ACHN (cell line): ENCODE data around the gene TMEM181.
"Not testable (repeated sequence)": the region's sequence is repeated elsewhere in the genome, so short reads cannot be mapped to it uniquely, and the experiment has no call there.

Experiments
- DNase-seq: peaks from one replicate; pipeline ENCODE4 v3.0.0-alpha.2; 2015
- in situ Hi-C: cut with HindIII; loops from 2 replicates; pipeline ENCODE4 v1.10.0; 2017; ENCODE audit warnings: low sequenced_read_pairs, low pct_ligation_motif_present, low pct_unique_long_range_greater_than_20kb

TMEM181 gene

GRCh38 chr6:158584236-158584651, 24.4 kb downstream of the TMEM181 start:
- no peak for DNase-seq
- in situ Hi-C loops, result no loop called here

- DNase-seq, result no peak
Measured at GRCh38 chr6:158586652-158587051, 26.8 kb downstream of the TMEM181 start.

GRCh38 chr6:158589366-158589765, 29.5 kb downstream of the TMEM181 start:
- DNase-seq, result no peak
- in situ Hi-C loops, result no loop called here

More at GRCh38 chr6:158586652-158587051, 26.8 kb downstream of the TMEM181 start:
- in situ Hi-C loops, result no loop called here

GRCh38 chr6:158591134-158591809, 31.4 kb downstream of the TMEM181 start:
- in situ Hi-C loops, result no loop called here
- no peak for DNase-seq

- no peak for DNase-seq
- in situ Hi-C loops, result no loop called here
Measured at GRCh38 chr6:158591810-158592209, 31.9 kb downstream of the TMEM181 start.

- in situ Hi-C loops, result no loop called here
- no peak for DNase-seq
Measured at GRCh38 chr6:158593670-158594069, 33.8 kb downstream of the TMEM181 start.

- peak; percentile 20 for DNase-seq
- in situ Hi-C loops, result no loop called here
Measured at GRCh38 chr6:158595223-158595622, 35.3 kb downstream of the TMEM181 start.

GRCh38 chr6:158596861-158597260, 37.0 kb downstream of the TMEM181 start:
- in situ Hi-C loops, result no loop called here
- DNase-seq, result no peak

- DNase-seq, result no peak
- in situ Hi-C loops, result no loop called here
Measured at GRCh38 chr6:158597565-158597964, 37.7 kb downstream of the TMEM181 start.

GRCh38 chr6:158599635-158600034, 39.7 kb downstream of the TMEM181 start:
- in situ Hi-C loops, result no loop called here
- DNase-seq, result no peak

- in situ Hi-C loops, result no loop called here
- no peak for DNase-seq
Measured at GRCh38 chr6:158603261-158604047, 43.6 kb downstream of the TMEM181 start.

GRCh38 chr6:158604048-158604406, 44.1 kb downstream of the TMEM181 start:
- DNase-seq, result no peak
- in situ Hi-C loops, result no loop called here

- in situ Hi-C loops, result no loop called here
Measured at GRCh38 chr6:158605266-158605878, 45.5 kb downstream of the TMEM181 start.

GRCh38 chr6:158606011-158606410, 46.1 kb downstream of the TMEM181 start:
- in situ Hi-C loops, DNase-seq: not testable (repeated sequence)

More at GRCh38 chr6:158605266-158605878, 45.5 kb downstream of the TMEM181 start:
- peak; percentile 76 for DNase-seq

- DNase-seq, result no peak
- in situ Hi-C loops, result no loop called here
Measured at GRCh38 chr6:158606935-158607334, 47.0 kb downstream of the TMEM181 start.

GRCh38 chr6:158607411-158608170, 47.7 kb downstream of the TMEM181 start:
- DNase-seq, result no peak
- in situ Hi-C loops, result no loop called here

- in situ Hi-C loops, result no loop called here
- DNase-seq, result no peak
Measured at GRCh38 chr6:158608221-158608620, 48.3 kb downstream of the TMEM181 start.

- in situ Hi-C loops, result no loop called here
- no peak for DNase-seq
Measured at GRCh38 chr6:158609455-158610155, 49.7 kb downstream of the TMEM181 start.
